Eye (tissue), 1 donor: ENCODE measurements around the gene DDX52.

Experiments
- DNase-seq: peaks from one replicate; pipeline ENCODE4 v3.0.0-alpha.2; 2015

Gene DDX52

GRCh38 chr17:37574427-37574826 is 68.8 kb downstream of the DDX52 start:
- DNase-seq = no peak

GRCh38 chr17:37571674-37572073 is 71.6 kb downstream of the DDX52 start:
- no peak for DNase-seq

GRCh38 chr17:37570527-37571093 is 72.6 kb downstream of the DDX52 start:
- peak; percentile 30 for DNase-seq

- DNase-seq = no peak
Measured at GRCh38 chr17:37568350-37569053, 74.7 kb downstream of the DDX52 start.

- DNase-seq = no peak
Measured at GRCh38 chr17:37567538-37567937, 75.7 kb downstream of the DDX52 start.

GRCh38 chr17:37567137-37567536 is 76.1 kb downstream of the DDX52 start:
- DNase-seq = no peak

GRCh38 chr17:37564252-37564651 is 79.0 kb downstream of the DDX52 start:
- no peak for DNase-seq

GRCh38 chr17:37562016-37562745 is 81.1 kb downstream of the DDX52 start:
- no peak for DNase-seq
